ENCODE measurements around the gene CPLX3. TPM values are rescaled to one million over a fixed set of nuclear protein-coding genes. Genes with fewer than 3 reads are reported as not detected.

The CPLX3 gene
- total RNA-seq, 4 donors from 2014 or later: 0.33 TPM; not detected in 3

GRCh38 chr15:74837482-74838136 lies 11.2 kb downstream of the CPLX3 start:
- WGBS: 73% methylated on average over 15 of the region's 15 CpGs
- intact Hi-C loops (cut with DNase I): no loop called here

GRCh38 chr15:74838137-74838516 lies 11.7 kb downstream of the CPLX3 start:
- WGBS: 100% methylated on average over 2 of the region's 10 CpGs
- Histone ChIP-seq H3K27me3 (no peaks in the 10 kb centered on the region), H3K4me3 (no peak overlapping the region), H3K27ac (replicated peaks in 1 of 4) (no peak overlapping the region), H3K9me3 (no peaks in the 10 kb centered on the region), H3K36me3 (peaks cover 4 to 60% (median 55%) of the 10 kb centered on the region in 4 donors), H3K4me1 (peaks cover 13 to 31% (median 18%) of the 10 kb centered on the region in 4 donors)
- intact Hi-C loops (cut with DNase I): no loop called here
- TF ChIP-seq EP300 (IDR thresholded peaks at IDR 0.05) (no peak), POLR2AphosphoS5 (IDR thresholded peaks at IDR 0.05) (no peak), POLR2A (IDR thresholded peaks at IDR 0.05; ENCODE audit: low read depth) (no peak), CTCF (IDR thresholded peaks at IDR 0.05) (no peak)
- DNase-seq (ENCODE audit: extremely low spot score): no peak

More at GRCh38 chr15:74837482-74838136, 11.2 kb downstream of the CPLX3 start:
- no peak for DNase-seq (ENCODE audit: extremely low spot score)
- H3K27ac ChIP-seq (replicated peaks in 1 of 4): no peak overlapping the region
- H3K4me3 ChIP-seq: no peak overlapping the region
- TF ChIP-seq CTCF (IDR thresholded peaks at IDR 0.05) (no peak), POLR2AphosphoS5 (IDR thresholded peaks at IDR 0.05) (no peak), EP300 (IDR thresholded peaks at IDR 0.05) (no peak), POLR2A (IDR thresholded peaks at IDR 0.05; ENCODE audit: low read depth) (no peak)
- H3K27me3 ChIP-seq: no peaks in the 10 kb centered on the region
- H3K9me3 ChIP-seq: no peaks in the 10 kb centered on the region
- peaks cover 13 to 26% (median 17%) of the 10 kb centered on the region in 4 donors for H3K4me1 ChIP-seq
- peaks cover 4 to 60% (median 55%) of the 10 kb centered on the region in 4 donors for H3K36me3 ChIP-seq

GRCh38 chr15:74838746-74839525 lies 12.5 kb downstream of the CPLX3 start:
- no peaks in the 10 kb centered on the region for H3K9me3 ChIP-seq
- no peak overlapping the region for H3K27ac ChIP-seq (replicated peaks in 1 of 4)
- H3K4me1 ChIP-seq: peaks cover 20 to 39% (median 26%) of the 10 kb centered on the region in 4 donors
- TF ChIP-seq EP300 (IDR thresholded peaks at IDR 0.05): no peak
- no peak for TF ChIP-seq CTCF (IDR thresholded peaks at IDR 0.05)
- no peaks in the 10 kb centered on the region for H3K27me3 ChIP-seq
- WGBS: 87% methylated on average over 11 of the region's 11 CpGs
- H3K36me3 ChIP-seq: peaks cover 4 to 60% (median 55%) of the 10 kb centered on the region in 4 donors
- intact Hi-C loops (cut with DNase I): no loop called here
- no peak for DNase-seq (ENCODE audit: extremely low spot score)
- H3K4me3 ChIP-seq: no peak overlapping the region

- 83% methylated on average over 26 of the region's 31 CpGs for WGBS
- H3K4me1 ChIP-seq: peaks cover 20 to 46% (median 31%) of the 10 kb centered on the region in 4 donors
- DNase-seq (ENCODE audit: extremely low spot score): no peak
- H3K36me3 ChIP-seq: peaks cover 4 to 64% (median 57%) of the 10 kb centered on the region in 4 donors
- intact Hi-C loops (cut with DNase I): no loop called here
- H3K27ac ChIP-seq (replicated peaks in 1 of 4): no peak overlapping the region
- TF ChIP-seq POLR2A (IDR thresholded peaks at IDR 0.05; ENCODE audit: low read depth) (no peak), EP300 (IDR thresholded peaks at IDR 0.05) (no peak), POLR2AphosphoS5 (IDR thresholded peaks at IDR 0.05) (no peak), CTCF (IDR thresholded peaks at IDR 0.05) (no peak)
- no peaks in the 10 kb centered on the region for H3K27me3 ChIP-seq
- H3K4me3 ChIP-seq: no peak overlapping the region
- no peaks in the 10 kb centered on the region for H3K9me3 ChIP-seq
These were observed 13.3 kb downstream of the CPLX3 start for GRCh38 chr15:74839526-74840395.

All from esophagus muscularis mucosa (tissue), 4 donors.